Measurements from ENCODE around the gene IL2. TPM values are rescaled to one million over a fixed set of nuclear protein-coding genes. Genes with fewer than 3 reads are reported as not detected.

Gene IL2
- total RNA-seq: under 1 TPM in 1 of 4 donors, not detected in 3; 0.98 TPM

DNA sequence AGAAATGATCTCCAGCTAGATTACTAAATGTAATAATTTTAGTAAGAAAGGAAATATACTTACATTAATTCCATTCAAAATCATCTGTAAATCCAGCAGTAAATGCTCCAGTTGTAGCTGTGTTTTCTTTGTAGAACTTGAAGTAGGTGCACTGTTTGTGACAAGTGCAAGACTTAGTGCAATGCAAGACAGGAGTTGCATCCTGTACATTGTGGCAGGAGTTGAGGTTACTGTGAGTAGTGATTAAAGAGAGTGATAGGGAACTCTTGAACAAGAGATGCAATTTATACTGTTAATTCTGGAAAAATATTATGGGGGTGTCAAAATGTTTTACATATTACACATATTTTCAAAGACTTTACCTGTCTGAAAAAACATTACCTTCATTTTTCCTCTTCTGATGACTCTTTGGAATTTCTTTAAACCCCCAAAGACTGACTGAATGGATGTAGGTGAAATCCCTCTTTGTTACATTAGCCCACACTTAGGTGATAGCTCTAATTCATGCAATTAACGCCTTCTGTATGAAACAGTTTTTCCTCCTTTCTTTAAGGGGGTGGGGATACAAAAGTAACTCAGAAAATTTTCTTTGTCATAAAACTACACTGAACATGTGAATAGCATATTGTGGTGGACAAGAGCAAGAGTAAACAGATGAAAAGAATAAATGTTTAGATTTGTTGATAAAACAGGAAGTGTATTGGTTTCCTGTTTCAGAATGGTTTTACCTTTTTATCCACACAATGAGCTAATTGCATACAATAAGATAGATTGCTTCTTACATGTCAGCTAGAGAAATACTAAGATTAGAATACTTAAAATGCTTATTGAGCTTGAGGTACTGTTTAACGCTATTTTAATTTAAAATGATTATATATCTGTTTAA lies at the start of gene IL2:
IL2 (minus strand) TSS at position 495 of the 886 bp plus-strand sequence; CDS start at position 210, 285 bp downstream.
- TF ChIP-seq CTCF (IDR thresholded peaks at IDR 0.05) (no peak), EP300 (IDR thresholded peaks at IDR 0.05) (no peak), POLR2A (IDR thresholded peaks at IDR 0.05) (no peak)
- 82 to 83% methylated on average over 2 of the region's 2 CpGs for WGBS, 2 donors
- H3K4me3 ChIP-seq: no peak within 1 kb of the TSS
- no peaks in the 10 kb centered on the region for H3K27me3 ChIP-seq
- H3K36me3 ChIP-seq: no peaks in the 10 kb centered on the region
- DNase-seq (ENCODE audit: low spot score in 2 of 2): no peak
- H3K4me1 ChIP-seq: no peaks in the 10 kb centered on the region
- no peaks in the 10 kb centered on the region for H3K9me3 ChIP-seq
- H3K27ac ChIP-seq: no peak within 1 kb of the TSS

DNA sequence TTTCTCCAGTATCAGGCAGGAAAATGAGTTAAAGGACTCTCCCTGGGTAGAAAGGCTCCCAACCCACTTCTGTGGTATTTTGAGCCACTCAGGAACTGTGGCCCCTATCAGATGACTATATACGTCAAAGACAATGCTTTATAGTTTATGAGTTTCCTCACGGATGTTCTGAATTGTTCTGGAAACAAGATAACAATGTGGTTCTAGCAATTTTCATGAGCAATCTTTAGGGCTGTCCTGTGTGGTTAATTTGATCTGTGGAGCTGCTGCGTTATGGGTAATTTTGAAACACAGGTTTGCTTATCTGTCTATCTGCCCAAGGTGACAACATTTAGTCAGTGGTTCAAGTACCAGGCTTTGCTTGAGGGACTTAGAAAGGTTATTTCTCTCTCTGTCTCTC lies 46.7 kb upstream of the IL2 start:
- Histone ChIP-seq H3K4me3 (no peak overlapping the region), H3K36me3 (no peaks in the 10 kb centered on the region), H3K9me3 (no peaks in the 10 kb centered on the region), H3K4me1 (no peaks in the 10 kb centered on the region), H3K27ac (no peak overlapping the region), H3K27me3 (no peaks in the 10 kb centered on the region)
- TF ChIP-seq EP300 (IDR thresholded peaks at IDR 0.05): no peak
- TF ChIP-seq POLR2A (IDR thresholded peaks at IDR 0.05): no peak
- TF ChIP-seq CTCF (IDR thresholded peaks at IDR 0.05): no peak
- WGBS, 2 donors: 47 to 54% methylated on average over 3 of the region's 3 CpGs
- no peak for DNase-seq (ENCODE audit: low spot score in 2 of 2)

DNA sequence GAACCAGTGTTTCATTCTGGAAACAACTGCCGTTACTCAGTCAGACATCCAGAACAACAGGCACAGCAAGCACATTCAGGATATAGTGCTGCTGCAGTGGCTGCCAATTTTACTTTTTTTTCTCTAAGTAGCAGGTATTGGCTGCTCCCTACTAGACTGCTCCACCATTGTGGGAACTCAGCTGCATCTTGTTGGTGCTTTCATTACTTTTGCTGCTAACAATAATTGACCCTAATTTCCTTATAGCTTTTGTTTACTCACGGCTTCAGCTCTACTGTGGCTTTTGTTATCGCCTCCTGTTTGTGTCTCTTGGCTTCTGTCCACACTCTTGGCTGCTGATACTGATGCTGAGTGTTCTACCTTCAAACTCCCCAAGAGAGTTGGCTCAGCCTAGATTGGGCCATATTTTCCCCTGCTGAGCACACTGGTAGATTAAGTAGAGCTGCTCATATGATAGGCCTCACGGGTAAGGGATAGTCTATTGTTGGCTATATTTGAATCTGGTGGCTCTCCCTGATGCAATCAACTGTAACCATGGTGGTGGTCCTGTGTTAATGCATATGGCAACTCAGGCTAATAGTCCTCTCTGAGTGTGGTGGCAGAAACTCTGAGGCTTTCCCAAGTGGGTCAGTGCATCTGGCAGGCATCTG lies 44.5 kb upstream of the IL2 start:
- Histone ChIP-seq H3K4me3 (no peak overlapping the region), H3K27ac (no peak overlapping the region), H3K36me3 (no peaks in the 10 kb centered on the region), H3K9me3 (no peaks in the 10 kb centered on the region), H3K4me1 (no peaks in the 10 kb centered on the region), H3K27me3 (no peaks in the 10 kb centered on the region)
- TF ChIP-seq CTCF (IDR thresholded peaks at IDR 0.05) (no peak), EP300 (IDR thresholded peaks at IDR 0.05) (no peak), POLR2A (IDR thresholded peaks at IDR 0.05) (no peak)
- no peak for DNase-seq (ENCODE audit: low spot score in 2 of 2)
- WGBS, 2 donors: 37 to 38% methylated on average over 4 of the region's 4 CpGs

- Histone ChIP-seq H3K4me1 (no peaks in the 10 kb centered on the region), H3K4me3 (no peak overlapping the region), H3K9me3 (peaks cover 0 to 48% (median 8%) of the 10 kb centered on the region in 4 donors), H3K36me3 (no peaks in the 10 kb centered on the region), H3K27ac (no peak overlapping the region), H3K27me3 (no peaks in the 10 kb centered on the region)
- DNase-seq (ENCODE audit: low spot score in 2 of 2): no peak
- TF ChIP-seq POLR2A (IDR thresholded peaks at IDR 0.05) (no peak), CTCF (IDR thresholded peaks at IDR 0.05) (no peak), EP300 (IDR thresholded peaks at IDR 0.05) (no peak)
Measured at GRCh38 chr4:122489061-122489460, 32.5 kb upstream of the IL2 start.

DNA sequence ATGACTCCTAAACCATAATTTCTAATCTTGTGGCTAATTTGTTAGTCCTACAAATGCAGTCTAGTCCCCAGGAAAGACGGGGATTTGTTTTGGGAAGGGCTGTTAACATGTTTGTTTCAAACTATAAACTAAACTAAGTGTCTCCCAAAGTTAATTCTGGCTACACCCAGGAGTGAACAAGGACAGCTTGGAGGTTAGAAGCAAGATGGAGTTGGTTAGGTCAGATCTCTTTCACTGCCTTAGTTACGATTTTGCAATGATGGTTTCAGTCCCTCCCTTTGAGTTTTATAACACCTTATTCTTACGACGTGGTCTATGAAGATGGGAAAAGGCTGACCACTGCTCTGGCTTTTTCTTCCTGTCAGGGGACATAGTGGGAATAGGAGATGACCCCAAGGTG lies 27.0 kb upstream of the IL2 start:
- DNase-seq (ENCODE audit: low spot score in 2 of 2): no peak
- Histone ChIP-seq H3K36me3 (no peaks in the 10 kb centered on the region), H3K9me3 (peaks cover 0 to 8% (median 2%) of the 10 kb centered on the region in 4 donors), H3K4me3 (no peak overlapping the region), H3K27me3 (no peaks in the 10 kb centered on the region), H3K4me1 (no peaks in the 10 kb centered on the region), H3K27ac (no peak overlapping the region)
- WGBS, 2 donors: 41 to 45% methylated on average over 4 of the region's 4 CpGs
- TF ChIP-seq POLR2A (IDR thresholded peaks at IDR 0.05) (no peak), CTCF (IDR thresholded peaks at IDR 0.05) (no peak), EP300 (IDR thresholded peaks at IDR 0.05) (no peak)

All from tibial nerve (tissue), 4 donors.